ENCODE data around the gene LIN52.

The LIN52 gene

DNA sequence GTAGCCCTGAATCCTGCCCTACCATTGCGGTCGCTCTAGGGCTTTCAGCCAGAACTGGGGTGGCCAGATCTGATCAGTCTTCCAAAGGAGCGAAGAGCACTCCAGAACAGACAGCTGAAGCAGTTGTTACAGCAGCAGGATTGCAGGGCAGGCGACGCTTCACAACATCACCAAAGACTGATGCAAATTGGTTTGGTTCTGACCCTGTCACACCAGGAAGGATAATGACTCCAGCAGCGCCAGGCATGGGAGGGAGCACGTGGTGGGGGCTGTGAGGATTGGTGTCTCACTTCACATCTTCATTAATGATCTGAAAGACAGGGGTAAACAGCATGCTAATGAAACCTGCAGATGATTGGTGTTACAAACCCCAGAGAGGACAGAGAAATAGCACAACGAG, 123.9 kb downstream of the LIN52 start:
- TF ChIP-seq TAF1 (IDR thresholded peaks at IDR 0.05; ENCODE audit: borderline replicate concordance, insufficient read depth, low read length) = no peak
- TF ChIP-seq, protein P1, sequence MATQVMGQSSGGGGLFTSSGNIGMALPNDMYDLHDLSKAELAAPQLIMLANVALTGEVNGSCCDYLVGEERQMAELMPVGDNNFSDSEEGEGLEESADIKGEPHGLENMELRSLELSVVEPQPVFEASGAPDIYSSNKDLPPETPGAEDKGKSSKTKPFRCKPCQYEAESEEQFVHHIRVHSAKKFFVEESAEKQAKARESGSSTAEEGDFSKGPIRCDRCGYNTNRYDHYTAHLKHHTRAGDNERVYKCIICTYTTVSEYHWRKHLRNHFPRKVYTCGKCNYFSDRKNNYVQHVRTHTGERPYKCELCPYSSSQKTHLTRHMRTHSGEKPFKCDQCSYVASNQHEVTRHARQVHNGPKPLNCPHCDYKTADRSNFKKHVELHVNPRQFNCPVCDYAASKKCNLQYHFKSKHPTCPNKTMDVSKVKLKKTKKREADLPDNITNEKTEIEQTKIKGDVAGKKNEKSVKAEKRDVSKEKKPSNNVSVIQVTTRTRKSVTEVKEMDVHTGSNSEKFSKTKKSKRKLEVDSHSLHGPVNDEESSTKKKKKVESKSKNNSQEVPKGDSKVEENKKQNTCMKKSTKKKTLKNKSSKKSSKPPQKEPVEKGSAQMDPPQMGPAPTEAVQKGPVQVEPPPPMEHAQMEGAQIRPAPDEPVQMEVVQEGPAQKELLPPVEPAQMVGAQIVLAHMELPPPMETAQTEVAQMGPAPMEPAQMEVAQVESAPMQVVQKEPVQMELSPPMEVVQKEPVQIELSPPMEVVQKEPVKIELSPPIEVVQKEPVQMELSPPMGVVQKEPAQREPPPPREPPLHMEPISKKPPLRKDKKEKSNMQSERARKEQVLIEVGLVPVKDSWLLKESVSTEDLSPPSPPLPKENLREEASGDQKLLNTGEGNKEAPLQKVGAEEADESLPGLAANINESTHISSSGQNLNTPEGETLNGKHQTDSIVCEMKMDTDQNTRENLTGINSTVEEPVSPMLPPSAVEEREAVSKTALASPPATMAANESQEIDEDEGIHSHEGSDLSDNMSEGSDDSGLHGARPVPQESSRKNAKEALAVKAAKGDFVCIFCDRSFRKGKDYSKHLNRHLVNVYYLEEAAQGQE (IDR thresholded peaks at IDR 0.05; ENCODE audit: insufficient read depth in 1 of 2, low read depth in 2 of 2, low read length in 2 of 2) = no peak
- TF ChIP-seq POLR2AphosphoS5 (IDR thresholded peaks at IDR 0.05; ENCODE audit: low read depth, low read length) = no peak
- no peak for TF ChIP-seq FOXP2 (optimal IDR thresholded peaks at IDR 0.05; ENCODE audit: borderline replicate concordance, extremely low read depth, extremely low read length, insufficient read depth)
- no peak for TF ChIP-seq SIN3A (IDR thresholded peaks at IDR 0.05; ENCODE audit: borderline replicate concordance, insufficient read depth, low read length)

DNA sequence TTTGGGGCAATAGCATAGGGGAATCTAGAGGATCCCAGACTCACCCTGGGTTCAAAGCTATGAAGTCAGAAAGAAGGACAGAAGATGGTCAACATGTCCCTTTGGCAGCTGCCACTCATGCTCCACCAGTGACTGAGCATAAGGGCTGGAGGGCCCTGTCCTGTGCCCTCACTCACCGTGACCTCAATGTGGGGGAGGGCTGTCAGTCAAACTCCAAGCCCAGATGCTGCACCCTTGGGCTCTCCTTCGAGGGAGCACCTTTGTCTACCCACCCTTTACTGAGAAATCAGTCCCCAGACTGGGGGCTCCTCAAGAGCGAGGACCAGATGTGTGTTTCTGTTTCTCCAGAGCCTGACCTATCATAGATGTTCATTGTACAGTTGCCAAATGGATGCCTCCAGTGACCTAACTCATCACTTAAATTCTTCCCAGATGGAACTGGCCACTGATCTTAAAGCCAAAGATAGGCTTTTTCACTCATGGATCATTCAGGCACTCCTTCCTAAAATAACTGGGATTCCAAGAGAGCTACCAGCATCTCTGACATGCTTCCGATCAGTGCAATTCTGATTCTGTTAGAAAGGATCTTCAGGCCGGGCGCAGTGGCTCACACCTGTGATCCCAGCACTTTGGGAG, 127.3 kb downstream of the LIN52 start:
- TF ChIP-seq FOXP2 (optimal IDR thresholded peaks at IDR 0.05; ENCODE audit: borderline replicate concordance, extremely low read depth, extremely low read length, insufficient read depth) (no peak), POLR2AphosphoS5 (IDR thresholded peaks at IDR 0.05; ENCODE audit: low read depth, low read length) (no peak)

DNA sequence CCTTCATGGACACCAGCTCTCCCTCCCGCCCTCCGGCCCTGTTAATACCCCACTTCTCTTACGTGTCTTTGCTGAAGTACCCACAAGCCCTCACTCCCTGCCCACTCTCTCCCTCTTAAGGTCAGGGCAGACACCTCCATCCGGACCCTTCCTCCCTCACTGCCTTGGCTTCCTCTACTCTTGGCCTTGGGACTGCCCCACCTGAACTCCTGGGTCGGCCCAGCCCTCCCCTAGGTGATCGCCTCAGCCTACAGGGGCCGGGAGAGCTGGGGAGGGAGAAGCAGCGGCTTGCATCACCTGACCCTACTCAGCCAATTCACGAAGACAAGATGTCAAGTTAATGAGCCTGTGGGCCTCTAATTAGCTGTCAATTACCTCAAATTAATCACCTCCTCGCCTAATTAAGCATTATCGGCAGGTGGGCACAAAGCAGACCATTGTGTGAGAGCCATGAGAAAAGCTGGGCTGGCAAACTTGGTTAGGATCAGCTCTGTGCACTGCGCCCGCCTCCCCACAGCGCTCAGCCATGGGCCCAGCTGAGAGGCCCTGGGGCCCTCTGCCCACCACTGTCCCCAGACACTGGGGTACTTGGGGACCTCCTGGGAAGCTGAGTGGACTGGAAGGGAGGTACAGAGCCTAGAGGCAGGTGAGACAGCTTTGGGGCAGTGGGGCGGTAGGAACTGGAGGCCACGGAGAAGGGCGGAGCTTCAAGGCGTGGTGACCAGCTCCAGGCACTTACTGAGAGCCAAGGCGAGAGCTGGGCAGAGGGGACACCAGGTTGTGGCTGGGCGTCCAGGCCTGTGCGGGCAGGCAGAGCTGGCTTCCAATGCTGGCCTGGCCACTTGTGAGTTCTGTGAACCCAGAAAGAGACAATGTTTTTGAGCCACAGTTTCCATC, 129.4 kb downstream of the LIN52 start:
- no peak for TF ChIP-seq SIN3A (IDR thresholded peaks at IDR 0.05; ENCODE audit: borderline replicate concordance, insufficient read depth, low read length)
- TF ChIP-seq POLR2AphosphoS5 (IDR thresholded peaks at IDR 0.05; ENCODE audit: low read depth, low read length) = no peak
- TF ChIP-seq TAF1 (IDR thresholded peaks at IDR 0.05; ENCODE audit: borderline replicate concordance, insufficient read depth, low read length) = no peak
- TF ChIP-seq, protein P1 (IDR thresholded peaks at IDR 0.05; ENCODE audit: insufficient read depth in 1 of 2, low read depth in 2 of 2, low read length in 2 of 2) = no peak
- no peak for TF ChIP-seq FOXP2 (optimal IDR thresholded peaks at IDR 0.05; ENCODE audit: borderline replicate concordance, extremely low read depth, extremely low read length, insufficient read depth)

DNA sequence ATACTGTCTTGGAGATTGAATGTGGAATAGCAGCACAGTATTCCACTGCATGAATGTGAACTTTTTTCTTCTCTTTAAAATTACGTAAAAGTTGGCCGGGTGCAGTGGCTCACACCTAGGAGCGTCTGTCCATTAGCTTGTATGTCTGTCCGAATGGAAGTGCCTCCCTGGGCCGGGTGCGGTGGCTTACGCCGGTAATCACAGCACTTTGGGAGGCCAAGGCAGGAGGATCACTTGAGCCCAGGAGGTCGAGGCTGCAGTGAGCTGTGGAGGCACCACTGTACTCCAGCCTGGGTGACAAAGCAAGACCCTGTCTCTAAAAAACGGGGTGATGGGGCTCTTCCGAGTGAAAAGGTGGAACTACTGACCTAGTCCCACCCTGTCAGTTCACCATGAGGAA, 131.9 kb downstream of the LIN52 start:
- TF ChIP-seq TAF1 (IDR thresholded peaks at IDR 0.05; ENCODE audit: borderline replicate concordance, insufficient read depth, low read length) (no peak), FOXP2 (optimal IDR thresholded peaks at IDR 0.05; ENCODE audit: borderline replicate concordance, extremely low read depth, extremely low read length, insufficient read depth) (no peak), SIN3A (IDR thresholded peaks at IDR 0.05; ENCODE audit: borderline replicate concordance, insufficient read depth, low read length) (no peak), POLR2AphosphoS5 (IDR thresholded peaks at IDR 0.05; ENCODE audit: low read depth, low read length) (no peak)
- TF ChIP-seq, protein P1 (IDR thresholded peaks at IDR 0.05; ENCODE audit: insufficient read depth in 1 of 2, low read depth in 2 of 2, low read length in 2 of 2) = no peak

DNA sequence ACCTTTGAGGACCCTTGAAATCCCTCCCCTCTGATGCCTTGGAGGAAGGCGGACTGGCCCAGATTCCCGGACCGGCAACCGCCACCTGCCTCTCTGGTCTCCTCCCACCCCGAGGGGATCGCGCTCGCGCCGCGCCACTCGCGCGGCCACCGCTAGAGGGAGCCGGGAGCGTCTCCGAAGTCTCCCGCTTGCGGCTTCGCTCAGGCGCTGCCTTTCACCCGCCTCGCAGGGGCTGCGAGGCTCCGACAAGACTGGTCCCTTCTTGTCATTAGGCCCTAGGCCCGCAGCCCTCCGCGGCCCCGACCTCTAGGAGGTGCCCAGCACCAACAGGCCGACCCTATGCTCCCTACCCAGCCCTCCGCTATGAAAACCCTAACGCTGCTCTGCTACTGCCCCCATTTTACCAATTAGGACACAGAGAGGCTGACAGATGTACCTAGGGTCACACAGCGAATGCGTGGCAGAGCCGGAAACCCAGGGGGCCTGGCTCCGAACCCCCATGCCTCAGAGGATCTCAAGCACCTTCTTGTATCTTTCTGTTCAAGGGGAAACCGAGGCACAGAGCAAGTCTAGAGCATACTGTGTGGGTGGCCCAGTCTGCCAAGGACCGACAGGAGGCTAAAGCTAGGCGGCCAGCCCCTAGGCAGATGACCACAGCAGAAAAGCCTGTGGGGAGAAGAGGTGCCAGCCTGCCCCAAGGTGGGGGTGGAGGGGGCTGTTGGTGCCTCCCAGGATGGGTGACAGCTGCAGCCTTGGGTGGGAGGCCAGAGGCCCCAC, 133.1 kb downstream of the LIN52 start:
- TF ChIP-seq TAF1 (IDR thresholded peaks at IDR 0.05; ENCODE audit: borderline replicate concordance, insufficient read depth, low read length) (no peak), POLR2AphosphoS5 (IDR thresholded peaks at IDR 0.05; ENCODE audit: low read depth, low read length) (no peak), FOXP2 (optimal IDR thresholded peaks at IDR 0.05; ENCODE audit: borderline replicate concordance, extremely low read depth, extremely low read length, insufficient read depth) (no peak)
- TF ChIP-seq, protein P1 (IDR thresholded peaks at IDR 0.05; ENCODE audit: insufficient read depth in 1 of 2, low read depth in 2 of 2, low read length in 2 of 2) = no peak
